Stimulated activated CD8-positive, alpha-beta memory T cell treated with anti-CD3 and anti-CD28 coated beads, Interleukin-12 subunit alpha, Interleukin-12 subunit beta, amount 100 ng/mL, for 24 hours (primary cell): ENCODE results near the gene TCF4.

ENCODE experiments used
- DNase-seq: peaks from one replicate; pipeline ENCODE4 v3.0.0-alpha.2; 2020; ENCODE audit errors: extremely low read depth

Gene TCF4

DNA sequence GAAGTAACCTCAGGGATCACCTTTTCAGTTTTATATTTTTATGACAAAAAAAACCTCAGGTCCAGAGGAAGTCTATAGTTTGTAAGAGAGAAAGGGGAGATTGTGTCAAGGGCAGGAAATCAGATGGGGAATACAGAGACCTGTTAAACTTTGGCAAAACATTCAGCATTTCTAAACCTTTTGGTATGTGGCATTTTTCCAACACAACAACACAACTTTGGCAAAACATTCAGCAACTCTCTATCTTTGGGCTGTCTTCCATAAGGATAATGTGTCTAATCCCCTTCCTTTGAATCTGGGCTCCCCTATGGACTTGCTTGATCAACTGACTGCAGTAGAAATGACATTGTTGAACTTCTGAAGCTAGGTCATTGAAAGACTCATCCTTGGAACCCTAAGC lies 408.2 kb downstream of the TCF4 start:
- DNase-seq, result no peak

DNA sequence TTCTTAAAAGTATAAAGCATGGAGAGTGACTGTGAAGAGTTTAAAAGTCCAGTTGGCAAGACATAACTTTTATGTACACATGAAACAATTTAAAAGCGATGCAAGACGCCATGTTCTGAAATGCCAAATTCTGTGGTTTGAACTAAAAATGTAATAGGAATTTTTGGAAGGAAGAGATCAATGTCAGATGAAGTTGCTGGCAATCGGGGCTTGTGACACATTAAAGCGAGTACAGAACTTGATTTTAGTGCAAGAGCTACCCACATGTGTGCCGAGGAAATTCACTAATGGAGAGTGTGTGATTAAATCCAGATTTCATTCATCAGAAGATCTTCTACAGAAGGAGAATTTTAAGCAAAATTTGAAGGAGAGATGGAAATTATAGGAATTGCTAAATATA lies 408.6 kb downstream of the TCF4 start:
- no peak for DNase-seq

DNA sequence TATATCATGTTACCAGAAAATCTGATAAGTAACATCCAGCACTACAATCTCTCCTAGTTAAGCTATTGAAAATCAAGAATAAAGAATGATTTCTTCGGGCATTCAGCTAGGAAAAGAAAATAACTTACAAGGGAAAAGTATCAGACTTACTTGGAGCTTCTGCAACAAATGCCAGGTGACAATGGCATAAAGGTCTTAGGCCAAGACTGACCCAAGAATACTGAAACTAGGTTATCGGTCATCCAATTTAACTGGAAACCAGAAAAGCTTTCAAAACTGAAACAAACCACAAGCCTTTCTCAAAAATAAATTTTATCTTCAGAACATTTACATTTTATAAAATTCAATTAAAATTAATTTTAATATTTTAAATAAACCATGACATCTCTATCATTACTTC lies 414.7 kb downstream of the TCF4 start:
- DNase-seq, result no peak
